ENCODE data around the gene ABHD6. TPM values are rescaled to one million over a fixed set of nuclear protein-coding genes. Genes with fewer than 3 reads are reported as not detected.

ABHD6 gene
- total and polyA plus RNA-seq, 2 experiments from 2014 or later = 24.6 to 25.1 TPM

GRCh38 chr3:58326267-58326900 is 88.8 kb downstream of the ABHD6 start:
- Histone ChIP-seq H3K79me2 (no peaks in the 10 kb centered on the region), H3K9me3 (ENCODE audit: low read depth) (no peaks in the 10 kb centered on the region), H2AFZ (no peak overlapping the region), H3K9me2 (replicated peaks; ENCODE audit: insufficient read depth) (no peaks in the 10 kb centered on the region), H3K36me3 (replicated peaks; ENCODE audit: insufficient read depth, low read depth) (no peaks in the 10 kb centered on the region), H3K4me1 (ENCODE audit: insufficient read depth) (peaks cover 9% of the 10 kb centered on the region), H4K20me1 (ENCODE audit: insufficient read depth, poor library complexity, severe bottlenecking) (no peaks in the 10 kb centered on the region), H3K4me2 (no peak overlapping the region), H3K27ac (no peak overlapping the region), H3K27me3 (no peaks in the 10 kb centered on the region), H3K4me3 (no peak overlapping the region)
- WGBS (ENCODE audit: low lambda C conversion rate, missing lambda C conversion rate) = 97% methylated on average over 8 of the region's 8 CpGs
- no peak for DNase-seq (ENCODE audit: low spot score)
- TF ChIP-seq CTCF (IDR thresholded peaks at IDR 0.05; ENCODE audit: poor library complexity) = no peak
- TF ChIP-seq EZH2phosphoT487 (IDR thresholded peaks at IDR 0.05; ENCODE audit: low read depth, severe bottlenecking, unreplicated experiment) = no peak
- TF ChIP-seq EZH2 (IDR thresholded peaks at IDR 0.05; ENCODE audit: borderline replicate concordance) = no peak

- H3K9me2 ChIP-seq (replicated peaks; ENCODE audit: insufficient read depth) = no peaks in the 10 kb centered on the region
- no peaks in the 10 kb centered on the region for H3K27me3 ChIP-seq
- no peak overlapping the region for H3K4me2 ChIP-seq
- no peaks in the 10 kb centered on the region for H3K9me3 ChIP-seq (ENCODE audit: low read depth)
- no peaks in the 10 kb centered on the region for H3K36me3 ChIP-seq (replicated peaks; ENCODE audit: insufficient read depth, low read depth)
- no peak overlapping the region for H2AFZ ChIP-seq
- no peak for TF ChIP-seq EZH2 (IDR thresholded peaks at IDR 0.05; ENCODE audit: borderline replicate concordance)
- no peak for TF ChIP-seq EZH2phosphoT487 (IDR thresholded peaks at IDR 0.05; ENCODE audit: low read depth, severe bottlenecking, unreplicated experiment)
- no peak for TF ChIP-seq CTCF (IDR thresholded peaks at IDR 0.05; ENCODE audit: poor library complexity)
- DNase-seq (ENCODE audit: low spot score) = no peak
- peaks cover 6% of the 10 kb centered on the region for H3K79me2 ChIP-seq
- H3K4me1 ChIP-seq (ENCODE audit: insufficient read depth) = peaks cover 9% of the 10 kb centered on the region
- H3K27ac ChIP-seq = no peak overlapping the region
- no peaks in the 10 kb centered on the region for H4K20me1 ChIP-seq (ENCODE audit: insufficient read depth, poor library complexity, severe bottlenecking)
- 91% methylated on average over 8 of the region's 8 CpGs for WGBS (ENCODE audit: low lambda C conversion rate, missing lambda C conversion rate)
- H3K4me3 ChIP-seq = no peak overlapping the region
Observed at GRCh38 chr3:58329150-58329921, 91.7 kb downstream of the ABHD6 start.

- DNase-seq (ENCODE audit: low spot score) = no peak
- Histone ChIP-seq H3K4me1 (ENCODE audit: insufficient read depth) (peaks cover 7% of the 10 kb centered on the region), H3K4me3 (no peak overlapping the region), H3K27me3 (no peaks in the 10 kb centered on the region), H3K36me3 (replicated peaks; ENCODE audit: insufficient read depth, low read depth) (no peaks in the 10 kb centered on the region), H3K79me2 (peaks cover 8% of the 10 kb centered on the region), H3K9me3 (ENCODE audit: low read depth) (no peaks in the 10 kb centered on the region), H3K27ac (no peak overlapping the region), H2AFZ (no peak overlapping the region), H3K4me2 (no peak overlapping the region), H3K9me2 (replicated peaks; ENCODE audit: insufficient read depth) (no peaks in the 10 kb centered on the region), H4K20me1 (ENCODE audit: insufficient read depth, poor library complexity, severe bottlenecking) (no peaks in the 10 kb centered on the region)
- TF ChIP-seq CTCF (IDR thresholded peaks at IDR 0.05; ENCODE audit: poor library complexity) = no peak
- no peak for TF ChIP-seq EZH2phosphoT487 (IDR thresholded peaks at IDR 0.05; ENCODE audit: low read depth, severe bottlenecking, unreplicated experiment)
- TF ChIP-seq EZH2 (IDR thresholded peaks at IDR 0.05; ENCODE audit: borderline replicate concordance) = no peak
- WGBS (ENCODE audit: low lambda C conversion rate, missing lambda C conversion rate) = 97% methylated on average over 5 of the region's 5 CpGs
Observed at GRCh38 chr3:58329922-58330413, 92.4 kb downstream of the ABHD6 start.
